NT2/D1 (cell line): ENCODE measurements around the gene USH2A.

Experiments used
- SUZ12 ChIP-seq: IDR thresholded peaks from 2 replicates; pipeline ENCODE4 v1.6.1; 2011; ENCODE audit not compliant: insufficient read length, insufficient read depth; ENCODE audit errors: extremely low read depth
- ZNF274 ChIP-seq: IDR thresholded peaks from 2 replicates; pipeline ENCODE4 v1.6.1; 2011; ENCODE audit warnings: mild to moderate bottlenecking, low read depth, low read length

DNA sequence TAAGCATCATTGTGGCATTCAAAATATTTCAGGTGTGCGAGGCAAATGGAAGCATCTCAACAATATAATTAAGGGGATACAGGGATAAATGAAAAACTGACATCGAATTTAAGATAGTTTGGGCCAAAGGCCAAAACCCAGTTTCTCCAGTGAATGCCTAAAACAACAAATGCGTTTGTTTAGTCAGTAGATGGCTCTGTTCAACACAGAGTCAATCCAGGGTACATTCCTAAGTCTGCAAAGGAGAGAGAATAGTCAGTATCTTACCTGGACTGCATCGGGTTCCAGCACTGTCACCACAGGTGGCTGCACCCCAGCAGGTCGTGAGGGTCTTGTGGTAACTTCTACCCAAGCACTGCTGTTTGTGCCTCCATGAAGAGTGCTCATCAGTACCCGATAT is 535.1 kb downstream of the USH2A start:
- TF ChIP-seq ZNF274: no peak
- TF ChIP-seq SUZ12: no peak
